PC-9 (cell line): ENCODE data around the gene MERTK. TPM values are rescaled to one million over a fixed set of nuclear protein-coding genes. Genes with fewer than 3 reads are reported as not detected.
"Not testable (repeated sequence)": the region's sequence is repeated elsewhere in the genome, so short reads cannot be mapped to it uniquely, and the experiment has no call there.

Source experiments
- BruUV-seq: library from RNA; stranded (reverse); fragments of 400-500 nt; replicated peaks from 2 replicates; lab custom pipeline; 2021; lab: Mats Ljungman, UMichigan
- CTCF ChIA-PET: fragments of 300-600 bp; sonication (Branson Sonifier 250); formaldehyde crosslinking; loops from one replicate; lab custom pipeline; 2022; ENCODE audit warnings: antibody characterized with exemption; lab: Charles Lee
- POLR2A ChIA-PET: fragments of 300-600 bp; sonication (Branson Sonifier 250); formaldehyde crosslinking; loops from one replicate; lab custom pipeline; 2022; ENCODE audit warnings: antibody characterized with exemption; ENCODE audit not compliant: unreplicated experiment; lab: Charles Lee
- DNase-seq, 2 experiments: peaks; one replicate each; pipeline versions ENCODE4 v3.0.0 to v3.0.0-alpha.2; 2015 to 2022; ENCODE audit warnings: mixed read lengths in 1 of 2
- H2AFZ ChIP-seq: fragments of 200-600 bp; sonication (generic); 2 replicates; pipeline ENCODE4 v1.8.1; 2017; ENCODE audit warnings: antibody characterized with exemption
- H3F3A ChIP-seq: fragments of 200-600 bp; sonication (generic); 2 replicates; pipeline ENCODE4 v1.8.1; 2017; ENCODE audit warnings: antibody characterized with exemption, mild to moderate bottlenecking, low read depth; ENCODE audit not compliant: insufficient read depth
- H3K27ac ChIP-seq: fragments of 200-600 bp; sonication (generic); 2 replicates; pipeline ENCODE4 v1.6.1; 2016; ENCODE audit warnings: mixed run types
- H3K27me3 ChIP-seq: fragments of 200-600 bp; sonication (generic); 2 replicates; pipeline ENCODE4 v1.6.1; 2016; ENCODE audit warnings: low read depth, mixed run types; ENCODE audit not compliant: insufficient read depth
- H3K36me3 ChIP-seq: fragments of 200-600 bp; sonication (generic); 2 replicates; pipeline ENCODE4 v1.6.1; 2016; ENCODE audit warnings: low read depth, mixed run types
- H3K4me1 ChIP-seq: fragments of 200-600 bp; sonication (generic); replicated peaks from 2 replicates; pipeline ENCODE4 v1.6.1; 2016; ENCODE audit warnings: mixed run types; ENCODE audit not compliant: insufficient read depth
- H3K4me2 ChIP-seq: fragments of 200-600 bp; sonication (generic); 2 replicates; pipeline ENCODE4 v1.6.1; 2017; ENCODE audit warnings: mixed run types
- H3K4me3 ChIP-seq: fragments of 200-600 bp; sonication (generic); 2 replicates; pipeline ENCODE4 v1.6.1; 2016; ENCODE audit warnings: mixed run types
- H3K79me2 ChIP-seq: fragments of 200-600 bp; sonication (generic); 2 replicates; pipeline ENCODE4 v1.6.1; 2017; ENCODE audit warnings: low read depth, mixed run types
- H3K9me2 ChIP-seq: fragments of 200-600 bp; sonication (generic); 2 replicates; pipeline ENCODE4 v1.8.1; 2017; ENCODE audit warnings: mild to moderate bottlenecking; ENCODE audit not compliant: insufficient read depth
- H3K9me3 ChIP-seq: fragments of 200-600 bp; sonication (generic); 2 replicates; pipeline ENCODE4 v1.8.1; 2016; ENCODE audit warnings: low read depth; ENCODE audit not compliant: insufficient read depth
- H4K20me1 ChIP-seq: fragments of 200-600 bp; sonication (generic); 2 replicates; pipeline ENCODE4 v1.8.1; 2017; ENCODE audit not compliant: insufficient read depth
- EZH2 ChIP-seq: fragments of 200-600 bp; sonication (generic); IDR thresholded peaks from 2 replicates; pipeline ENCODE4 v1.8.0; 2017; ENCODE audit warnings: antibody characterized with exemption, low read depth
- intact Hi-C: fragments of 100-400 bp; cut with micrococcal nuclease; formaldehyde crosslinking; loops from one replicate; pipeline ENCODE4 v1.10.0; 2022; ENCODE audit not compliant: unreplicated experiment
- total RNA-seq: library from RNA; stranded (reverse); gene quantifications from 2 replicates; pipeline ENCODE4 v1.2.3, GENCODE V29; 2021
- TF ChIP-seq, protein P1 (sequence below): fragments of 200-600 bp; sonication (generic); conservative IDR thresholded peaks from 2 replicates; pipeline ENCODE4 v1.6.1; 2017; ENCODE audit warnings: mixed run types, antibody characterized with exemption, mild to moderate bottlenecking, moderate library complexity

MERTK gene
- total RNA-seq, 1 experiment from 2014 or later, result 1.6 TPM

DNA sequence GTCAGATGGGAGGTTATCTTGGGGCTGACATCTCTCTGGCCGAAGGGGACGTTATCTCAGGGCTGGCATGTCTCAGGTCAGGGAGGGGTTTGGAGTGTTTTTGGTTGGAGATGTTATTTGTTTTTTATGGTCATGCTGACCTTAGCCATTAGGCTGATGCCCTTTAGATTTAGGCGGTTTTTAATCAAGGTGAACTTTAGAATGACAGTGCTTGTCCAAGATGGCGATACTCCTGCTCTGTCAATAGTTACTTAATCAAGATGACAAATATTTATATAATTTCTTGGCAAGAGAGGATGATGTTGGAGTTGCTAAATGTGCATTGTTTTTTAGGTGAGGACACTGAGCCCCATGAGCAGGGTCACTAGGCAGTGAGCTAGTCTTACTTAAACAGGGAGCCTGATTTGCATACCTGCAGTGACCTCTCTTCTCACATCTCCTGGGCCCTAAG lies 34.5 kb downstream of the MERTK start:
- no peak overlapping the region for H2AFZ ChIP-seq
- H3K36me3 ChIP-seq, result no peaks in the 10 kb centered on the region
- POLR2A ChIA-PET, result no interaction called here
- intact Hi-C loops, result no loop called here
- peaks cover 16% of the 10 kb centered on the region for H3F3A ChIP-seq
- TF ChIP-seq, protein P1, sequence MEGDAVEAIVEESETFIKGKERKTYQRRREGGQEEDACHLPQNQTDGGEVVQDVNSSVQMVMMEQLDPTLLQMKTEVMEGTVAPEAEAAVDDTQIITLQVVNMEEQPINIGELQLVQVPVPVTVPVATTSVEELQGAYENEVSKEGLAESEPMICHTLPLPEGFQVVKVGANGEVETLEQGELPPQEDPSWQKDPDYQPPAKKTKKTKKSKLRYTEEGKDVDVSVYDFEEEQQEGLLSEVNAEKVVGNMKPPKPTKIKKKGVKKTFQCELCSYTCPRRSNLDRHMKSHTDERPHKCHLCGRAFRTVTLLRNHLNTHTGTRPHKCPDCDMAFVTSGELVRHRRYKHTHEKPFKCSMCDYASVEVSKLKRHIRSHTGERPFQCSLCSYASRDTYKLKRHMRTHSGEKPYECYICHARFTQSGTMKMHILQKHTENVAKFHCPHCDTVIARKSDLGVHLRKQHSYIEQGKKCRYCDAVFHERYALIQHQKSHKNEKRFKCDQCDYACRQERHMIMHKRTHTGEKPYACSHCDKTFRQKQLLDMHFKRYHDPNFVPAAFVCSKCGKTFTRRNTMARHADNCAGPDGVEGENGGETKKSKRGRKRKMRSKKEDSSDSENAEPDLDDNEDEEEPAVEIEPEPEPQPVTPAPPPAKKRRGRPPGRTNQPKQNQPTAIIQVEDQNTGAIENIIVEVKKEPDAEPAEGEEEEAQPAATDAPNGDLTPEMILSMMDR, result no peak
- no peak for TF ChIP-seq EZH2
- H3K9me2 ChIP-seq, result no peaks in the 10 kb centered on the region
- CTCF ChIA-PET, result interaction anchor here (0.5 kb wide), 1 partner anchor 34 kb away, joined by 10 read pairs; the partner anchor contains the start of gene MERTK
- DNase-seq, result no peak
- H3K27ac ChIP-seq, result no peak overlapping the region
- no peaks in the 10 kb centered on the region for H3K27me3 ChIP-seq
- no peaks in the 10 kb centered on the region for H3K79me2 ChIP-seq
- no peaks in the 10 kb centered on the region for H3K9me3 ChIP-seq
- H3K4me2 ChIP-seq, result no peak overlapping the region
- no peaks in the 10 kb centered on the region for H4K20me1 ChIP-seq
- no TSS peak for BruUV-seq
- no peak overlapping the region for H3K4me3 ChIP-seq
- H3K4me1 ChIP-seq, result peaks cover 14% of the 10 kb centered on the region

DNA sequence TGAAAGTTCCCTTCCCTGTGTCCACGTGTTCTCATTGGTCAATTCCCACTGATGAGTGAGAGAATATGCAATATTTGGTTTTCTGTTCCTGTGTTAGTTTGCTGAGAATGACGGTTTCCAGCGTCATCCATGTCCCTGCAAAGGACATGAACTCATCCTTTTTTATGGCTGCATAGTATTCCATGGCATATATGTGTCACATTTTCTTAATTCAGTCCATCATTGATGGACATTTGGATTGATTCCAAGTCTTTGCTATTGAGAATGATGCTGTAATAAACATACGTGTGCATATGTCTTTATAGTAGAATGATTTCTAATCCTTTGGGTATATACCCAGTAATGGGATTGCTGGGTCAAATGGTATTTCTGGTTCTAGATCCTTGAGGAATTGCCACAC lies 35.5 kb downstream of the MERTK start:
- H2AFZ ChIP-seq, H4K20me1 ChIP-seq, H3K9me2 ChIP-seq, H3K79me2 ChIP-seq, H3K27me3 ChIP-seq, POLR2A ChIA-PET, H3K27ac ChIP-seq, CTCF ChIA-PET, H3K4me2 ChIP-seq, DNase-seq, H3K36me3 ChIP-seq, H3K9me3 ChIP-seq, BruUV-seq, intact Hi-C loops, H3K4me3 ChIP-seq: not testable (repeated sequence)
- peaks cover 14% of the 10 kb centered on the region for H3K4me1 ChIP-seq
- H3F3A ChIP-seq, result peaks cover 16% of the 10 kb centered on the region

DNA sequence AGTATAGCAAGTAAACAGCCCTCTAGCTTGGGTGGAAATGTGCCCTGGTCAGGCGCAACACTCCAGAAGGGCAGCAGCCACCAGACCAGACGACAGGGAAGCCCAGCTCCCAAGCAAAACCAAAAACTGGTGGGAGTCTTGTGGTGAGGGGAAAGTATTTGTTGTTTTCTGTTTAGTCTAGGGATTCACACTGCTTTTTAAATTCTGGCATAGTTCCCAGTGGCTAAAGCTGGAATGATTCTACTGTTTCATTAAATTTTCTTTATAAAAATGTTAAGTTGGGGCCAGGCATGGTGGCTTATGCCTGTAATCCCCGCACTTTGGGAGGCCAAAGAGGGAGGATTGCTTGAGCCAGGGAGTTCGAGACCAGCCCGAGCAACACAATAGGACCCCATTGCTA lies 38.5 kb downstream of the MERTK start:
- H3K4me1 ChIP-seq, result no peaks in the 10 kb centered on the region
- ChIA-PET CTCF (no interaction called here), POLR2A (interaction anchor here (0.6 kb wide), 1 partner anchor 8 kb away, joined by 3 read pairs; no protein-coding TSS in a partner anchor)
- no peaks in the 10 kb centered on the region for H3K79me2 ChIP-seq
- no peaks in the 10 kb centered on the region for H3F3A ChIP-seq
- no peak overlapping the region for H3K4me2 ChIP-seq
- no peaks in the 10 kb centered on the region for H3K9me3 ChIP-seq
- H3K27ac ChIP-seq, result no peak overlapping the region
- H3K9me2 ChIP-seq, result no peaks in the 10 kb centered on the region
- no TSS peak for BruUV-seq
- H3K4me3 ChIP-seq, result no peak overlapping the region
- H3K27me3 ChIP-seq, result no peaks in the 10 kb centered on the region
- TF ChIP-seq, protein P1, result no peak
- no peak for TF ChIP-seq EZH2
- no peak overlapping the region for H2AFZ ChIP-seq
- no peaks in the 10 kb centered on the region for H4K20me1 ChIP-seq
- intact Hi-C loops, result no loop called here
- H3K36me3 ChIP-seq, result no peaks in the 10 kb centered on the region
- DNase-seq, result no peak

DNA sequence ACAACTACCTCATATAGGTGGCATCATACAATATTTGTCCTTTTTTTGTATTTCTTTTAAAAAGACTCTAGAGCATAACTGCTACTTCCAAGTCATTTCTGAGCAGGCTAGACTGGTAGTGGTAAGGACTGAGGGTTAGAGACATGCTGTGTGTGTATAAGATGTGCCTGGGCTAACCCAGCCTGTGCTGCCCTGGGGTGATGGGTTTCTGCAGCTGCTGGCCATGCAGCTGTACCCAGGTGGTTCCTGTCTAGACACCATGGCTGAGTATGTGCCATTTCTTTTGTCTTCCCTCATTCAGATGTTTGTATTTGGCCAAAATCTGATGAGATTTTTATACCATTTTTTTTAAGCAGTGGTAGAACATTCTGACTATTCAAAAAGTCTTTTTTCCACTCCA lies 40.0 kb downstream of the MERTK start:
- Histone ChIP-seq H4K20me1 (no peaks in the 10 kb centered on the region), H3K4me2 (no peak overlapping the region), H3K4me1 (no peaks in the 10 kb centered on the region), H3K27me3 (no peaks in the 10 kb centered on the region), H3K9me2 (no peaks in the 10 kb centered on the region), H3K4me3 (no peak overlapping the region), H3K36me3 (no peaks in the 10 kb centered on the region), H3F3A (no peaks in the 10 kb centered on the region), H2AFZ (no peak overlapping the region), H3K27ac (no peak overlapping the region), H3K9me3 (no peaks in the 10 kb centered on the region), H3K79me2 (no peaks in the 10 kb centered on the region)
- intact Hi-C loops, result no loop called here
- ChIA-PET POLR2A (no interaction called here), CTCF (no interaction called here)
- TF ChIP-seq EZH2, result no peak
- TF ChIP-seq, protein P1, result no peak
- BruUV-seq, result no TSS peak
- DNase-seq, result no peak
